Muscle of arm (tissue), 12 donors: Measurements from ENCODE around the gene HNRNPA3. TPM values are rescaled to one million over a fixed set of nuclear protein-coding genes. Genes with fewer than 3 reads are reported as not detected.
"Not testable (repeated sequence)": the region's sequence is repeated elsewhere in the genome, so short reads cannot be mapped to it uniquely, and the experiment has no call there.

Experiments used
- DNase-seq: peaks from one replicate; pipeline ENCODE4 v3.0.0-alpha.2; 2013
- polyA plus RNA-seq, 12 donors: library from polyadenylated mRNA; unstranded; fragments of 120-200 nt; gene quantifications; one replicate each; pipeline ENCODE4 v1.2.1, GENCODE V29; 2013; ENCODE audit not compliant: insufficient read length in 12 of 12

Gene HNRNPA3
- polyA plus RNA-seq, 12 donors = 122 to 417 (median 353) TPM

DNA sequence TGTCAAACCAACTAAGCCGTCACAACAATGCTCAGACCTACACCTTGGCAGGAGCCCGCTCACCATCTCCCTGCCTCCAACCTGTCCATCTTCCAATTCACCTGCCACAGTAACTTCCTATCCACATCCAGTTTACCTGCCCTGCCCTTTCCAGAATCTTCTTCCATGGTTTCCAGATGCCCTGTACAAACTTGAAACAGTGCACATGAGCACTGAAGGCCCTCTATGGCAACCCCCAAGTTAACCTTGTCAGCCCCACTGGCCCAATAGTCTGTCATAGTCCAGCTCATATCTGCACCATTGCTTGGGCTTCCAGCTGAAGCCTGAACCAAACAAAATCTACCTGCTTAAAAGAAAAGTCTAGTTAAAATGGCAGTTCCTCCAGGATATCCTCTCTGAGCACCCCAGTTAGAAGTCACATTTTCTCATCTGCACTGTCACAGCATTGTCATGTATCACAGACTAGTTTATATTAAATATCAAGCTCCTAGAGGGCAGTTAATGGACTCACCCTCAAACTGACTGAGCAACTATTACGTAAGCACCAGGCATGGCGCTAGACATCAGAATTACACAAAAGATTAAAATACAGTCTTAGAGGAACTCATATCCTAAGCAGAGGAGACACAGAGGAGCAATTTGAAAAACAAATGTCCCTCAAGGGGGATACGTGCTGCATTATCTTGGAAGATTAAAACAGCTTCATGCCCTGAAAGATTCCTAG is 40.4 kb downstream of the HNRNPA3 start:
- DNase-seq = no peak

DNA sequence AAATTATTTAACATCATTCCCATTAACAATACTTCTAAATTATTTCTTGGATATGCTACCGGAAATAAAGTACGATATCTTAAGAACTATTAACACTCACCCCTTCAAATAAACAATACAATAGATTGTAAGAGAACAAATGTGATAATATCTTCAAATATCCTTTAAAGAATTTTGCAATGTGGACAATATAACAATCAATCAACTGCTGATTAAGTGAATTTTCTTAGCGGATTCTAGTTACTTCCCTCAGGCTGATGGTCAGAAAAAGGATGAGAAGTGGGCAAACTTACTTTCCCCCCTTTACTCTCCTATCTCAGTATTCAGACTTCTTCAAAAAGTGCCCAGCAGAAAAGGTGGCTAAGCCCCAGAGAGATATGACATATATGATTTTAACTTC is 41.1 kb downstream of the HNRNPA3 start:
- no peak for DNase-seq

DNA sequence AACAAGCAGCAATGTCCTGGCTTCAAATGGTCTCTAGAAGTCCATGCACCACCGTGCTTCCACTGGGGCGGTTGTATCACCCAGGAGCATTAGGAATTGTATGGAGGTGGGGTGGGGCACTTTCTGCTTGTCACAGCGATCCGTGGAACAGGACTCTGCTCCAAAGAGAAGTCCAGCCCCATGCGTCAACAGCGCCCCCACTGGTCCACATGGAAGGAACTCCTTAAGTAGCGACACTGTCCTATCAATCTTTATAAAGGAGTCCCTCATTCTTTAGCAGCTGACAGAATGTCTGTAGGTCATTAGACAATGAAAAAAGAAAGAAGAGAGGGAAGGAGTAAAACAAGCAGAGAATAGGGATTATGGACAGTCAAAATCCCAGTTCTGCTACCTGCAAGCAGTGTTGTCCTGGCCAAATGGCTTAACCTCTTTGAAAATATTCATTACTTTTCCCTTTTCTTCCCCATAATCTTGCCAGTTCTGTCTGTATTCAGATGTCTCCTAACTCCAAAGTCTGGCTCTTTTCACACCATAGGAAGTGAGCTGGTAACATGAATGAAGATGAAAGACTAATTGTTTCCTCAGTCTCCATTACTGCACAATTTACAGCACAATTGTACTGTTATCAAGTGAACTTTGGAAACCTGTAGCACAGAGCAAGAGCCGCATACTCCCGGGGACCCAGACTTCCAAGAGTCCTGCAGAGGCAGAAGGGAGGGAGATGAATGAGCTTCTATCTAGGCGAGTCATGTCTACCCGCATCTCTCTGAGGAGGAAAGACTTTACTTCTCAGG is 42.0 kb downstream of the HNRNPA3 start:
- DNase-seq = no peak

DNA sequence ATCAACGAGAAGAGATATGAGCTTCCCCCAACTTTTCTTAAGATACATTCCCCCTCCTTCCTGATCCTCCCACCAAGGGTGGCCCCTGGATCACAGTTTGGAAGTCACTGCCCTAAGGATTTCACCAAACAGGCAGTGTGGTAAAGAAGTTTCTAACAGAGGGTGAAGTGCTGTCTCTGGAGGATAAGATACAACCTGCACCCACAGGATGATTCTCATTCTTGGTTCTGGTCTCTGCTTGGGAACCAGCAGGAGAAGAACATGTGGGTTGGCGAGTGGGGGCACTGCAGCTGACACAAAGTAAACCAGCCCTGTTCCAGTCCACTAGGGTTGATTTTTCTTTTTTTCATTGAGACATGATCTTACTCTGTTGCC is 42.6 kb downstream of the HNRNPA3 start:
- DNase-seq = no peak

DNA sequence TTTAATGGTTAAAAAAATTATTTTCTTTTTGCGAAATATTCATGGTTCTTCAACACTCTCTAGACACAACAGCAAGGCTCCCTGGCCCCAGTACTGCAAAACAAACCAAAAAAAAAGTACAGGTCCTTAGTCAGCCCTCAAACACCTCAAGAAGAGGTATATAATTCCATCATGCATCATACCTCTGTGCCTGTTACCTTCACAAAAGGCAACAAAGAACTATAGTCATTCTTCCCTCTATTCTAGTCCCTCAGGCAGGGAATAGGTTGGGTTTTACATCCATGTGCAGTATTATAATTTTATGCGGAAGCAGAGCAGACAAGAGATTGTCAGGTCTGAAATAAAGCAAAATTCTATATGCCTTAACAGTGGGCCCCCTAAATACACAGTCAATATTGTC is 43.4 kb downstream of the HNRNPA3 start:
- no peak for DNase-seq

DNA sequence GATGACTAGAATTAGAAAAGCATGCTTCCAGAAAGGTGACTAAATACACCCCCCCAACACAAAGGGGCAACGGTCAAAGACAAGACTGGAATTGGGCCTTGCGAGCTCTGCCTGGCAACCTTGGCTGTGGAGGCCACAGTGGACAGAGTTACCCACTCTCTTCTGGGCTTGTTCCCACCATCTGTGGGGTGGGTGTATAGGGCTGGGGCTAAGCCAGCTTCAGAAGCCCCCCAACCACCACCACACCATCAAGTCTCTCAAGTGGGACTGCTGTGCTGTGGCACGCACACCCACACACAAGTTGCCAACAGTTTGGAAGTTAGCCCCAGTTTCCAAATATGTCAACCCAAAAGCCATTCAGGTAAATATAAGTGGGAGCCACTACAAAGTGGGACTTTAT is 44.1 kb downstream of the HNRNPA3 start:
- DNase-seq = no peak

DNA sequence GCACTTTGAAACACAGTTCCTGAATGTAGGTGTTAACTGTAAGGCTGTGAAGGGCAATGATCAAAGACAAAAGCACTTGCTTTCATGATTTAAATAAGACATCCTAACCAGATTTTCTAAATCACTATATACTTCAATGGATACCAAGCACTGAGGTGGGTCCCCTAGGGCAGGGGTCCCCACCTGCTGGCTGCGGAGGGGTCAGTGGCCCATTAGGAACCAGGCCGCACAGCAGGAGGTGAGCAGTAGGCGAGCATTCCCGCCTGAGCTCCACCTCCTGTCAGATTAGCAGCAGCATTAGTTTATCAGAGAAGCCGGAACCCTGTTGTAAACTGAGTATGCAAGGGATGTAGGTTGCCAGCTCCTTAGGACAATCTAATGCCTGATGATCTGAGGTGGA is 44.9 kb downstream of the HNRNPA3 start:
- DNase-seq = no peak

DNA sequence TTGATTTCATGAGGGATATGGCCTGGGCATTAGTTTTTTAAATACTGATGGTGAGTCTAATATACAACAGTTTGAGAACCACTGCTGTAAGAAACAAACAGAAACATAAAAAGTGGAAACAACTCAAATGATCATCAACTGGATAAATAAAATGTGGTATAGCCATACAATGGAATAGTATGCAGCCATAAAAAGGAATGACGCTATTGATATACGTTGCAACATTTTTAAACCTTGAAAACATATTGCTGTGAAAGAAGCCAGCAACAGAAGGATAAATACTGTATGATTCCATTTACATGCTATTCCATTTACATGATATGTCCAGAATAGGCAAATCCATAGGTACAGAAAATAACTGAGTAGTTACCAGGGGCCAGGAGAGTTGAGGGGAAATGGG is 45.5 kb downstream of the HNRNPA3 start:
- no peak for DNase-seq

DNA sequence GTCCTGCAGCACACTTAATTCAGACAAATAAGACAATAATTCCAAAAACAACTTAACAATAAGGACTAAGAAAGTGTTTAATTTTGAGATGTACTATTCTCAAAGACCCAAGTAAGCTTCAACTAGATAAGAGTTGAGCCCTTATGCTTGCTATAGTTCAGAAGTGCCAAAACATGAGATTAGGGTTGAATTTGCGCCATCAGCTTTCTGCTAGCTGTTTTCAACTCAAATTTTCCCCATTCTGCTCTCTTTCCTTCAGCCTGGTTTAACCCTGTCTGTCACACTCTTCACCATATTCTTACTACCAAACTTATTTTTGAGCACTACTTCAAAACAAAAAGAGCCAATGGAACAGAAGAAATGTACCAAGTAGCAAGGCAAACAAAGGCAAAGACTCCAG is 47.8 kb downstream of the HNRNPA3 start:
- DNase-seq = no peak

DNA sequence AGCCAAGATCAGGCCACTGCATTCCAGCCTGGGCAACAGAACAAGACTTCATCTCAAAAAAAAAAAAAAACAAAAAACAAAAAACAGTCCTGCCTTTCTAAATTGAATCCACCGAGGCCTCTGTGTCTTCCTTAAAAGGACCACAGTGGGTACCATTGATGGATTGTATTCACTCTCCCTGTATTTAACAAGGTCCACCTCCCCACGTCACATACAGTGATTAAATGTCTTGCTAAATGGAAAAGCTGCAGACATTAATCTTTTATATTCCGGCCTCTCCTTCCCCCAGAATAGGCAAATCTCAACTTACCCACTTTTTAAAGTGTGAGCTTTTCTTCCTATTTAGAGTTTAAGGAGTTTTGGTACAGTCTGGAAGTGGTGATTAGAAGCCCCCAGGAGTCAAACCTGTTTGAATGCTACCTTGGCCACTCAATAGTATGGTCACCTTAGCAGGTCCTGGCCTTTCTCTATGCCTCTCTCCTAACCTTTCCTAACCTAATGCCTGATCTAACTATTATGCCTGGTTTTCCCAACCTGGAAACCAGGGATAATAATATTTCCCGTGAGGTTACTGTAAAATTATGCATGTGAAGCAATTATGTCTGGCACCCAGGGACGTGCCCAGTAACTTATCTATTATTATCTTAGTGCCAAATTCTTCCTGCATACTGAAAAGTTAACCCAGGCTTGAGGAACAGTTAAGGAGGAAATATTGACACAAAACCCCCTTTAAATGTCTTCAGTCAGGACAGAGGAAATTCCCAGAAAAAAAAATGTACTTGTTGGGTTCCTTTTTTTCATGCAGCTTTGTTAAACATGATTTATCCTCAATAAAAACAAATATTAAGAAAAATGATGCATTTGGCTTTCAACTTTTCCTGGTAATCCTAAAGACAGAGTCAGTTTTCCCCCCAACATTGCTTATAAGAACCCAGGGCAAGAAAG is 48.8 kb downstream of the HNRNPA3 start:
- no peak for DNase-seq

DNA sequence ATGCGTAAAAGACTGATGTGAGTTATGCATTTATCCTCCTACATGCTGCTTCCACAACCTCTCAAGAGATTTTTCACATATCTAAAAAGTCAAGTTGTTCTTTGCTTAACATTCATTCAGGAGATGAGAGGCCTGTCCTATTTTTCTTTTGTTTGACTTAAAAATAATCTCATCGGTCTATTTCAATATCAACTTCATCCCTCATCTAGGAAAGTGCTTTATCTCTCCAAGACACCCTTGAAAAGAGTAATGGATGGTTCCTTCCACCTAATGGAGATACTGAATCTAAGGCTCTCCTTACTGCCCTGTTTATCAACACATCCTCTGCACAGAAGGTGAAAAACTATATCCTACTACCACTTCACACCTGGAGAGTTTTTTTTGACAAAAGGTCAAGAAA is 49.5 kb downstream of the HNRNPA3 start:
- DNase-seq = no peak

DNA sequence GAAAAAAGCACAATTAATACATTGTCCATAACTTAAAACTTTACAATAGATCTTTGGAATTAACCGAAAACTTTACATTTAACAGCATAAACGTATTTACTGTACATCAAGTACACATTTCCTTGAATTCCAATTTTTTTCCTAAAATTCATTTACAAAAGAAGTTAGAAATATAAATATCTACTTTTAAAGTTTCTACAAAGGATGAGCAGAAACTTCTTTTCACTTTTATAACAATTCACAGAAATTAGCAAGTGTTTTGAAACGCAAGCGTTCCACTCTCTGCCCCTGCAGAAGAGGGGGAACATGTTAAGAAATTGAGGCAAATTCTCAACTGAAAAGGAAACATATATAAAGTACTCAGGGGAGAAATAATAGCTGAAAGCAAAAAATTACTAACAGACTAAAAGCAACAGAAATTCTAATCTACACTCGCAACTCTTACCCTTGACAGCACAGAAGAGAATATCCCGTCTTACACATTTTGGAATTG is 50.4 kb downstream of the HNRNPA3 start:
- DNase-seq = no peak

DNA sequence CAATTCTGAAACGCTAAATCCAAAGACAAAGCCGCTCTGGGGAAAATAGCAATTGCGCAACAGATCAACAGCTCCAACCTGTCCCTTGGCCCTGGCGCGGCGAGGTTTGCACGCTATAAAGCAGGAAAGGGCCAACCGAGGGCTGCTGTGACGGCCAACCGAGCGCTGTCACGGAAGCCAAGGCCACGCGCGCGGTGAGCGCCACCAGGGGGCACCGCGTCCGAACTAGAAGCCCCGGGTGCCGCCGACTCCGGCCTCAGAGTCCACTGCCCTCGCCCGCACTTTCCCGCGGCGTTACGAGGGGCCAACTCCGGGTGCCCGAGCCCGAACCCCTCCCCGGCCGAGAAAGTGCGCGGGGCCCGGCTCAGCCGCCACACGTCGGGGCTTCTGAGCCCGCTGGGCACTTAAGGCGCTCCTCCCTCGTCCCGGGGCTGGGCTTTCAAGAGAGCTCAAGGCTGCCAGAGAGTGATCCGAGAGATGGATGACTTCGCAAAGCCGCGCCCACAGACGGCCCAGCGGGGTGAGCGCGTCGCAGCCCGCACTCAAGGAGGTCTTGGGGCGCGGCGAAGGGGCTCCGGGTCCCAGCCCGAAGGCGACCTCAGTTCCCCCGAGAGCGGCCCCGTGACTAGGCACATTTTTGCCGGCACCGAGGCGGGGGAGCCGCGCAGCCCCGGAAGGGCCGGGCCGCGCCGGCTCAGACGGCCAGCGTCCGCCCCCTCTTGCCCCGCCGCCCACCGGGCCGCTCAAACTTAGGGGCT is 51.0 kb downstream of the HNRNPA3 start:
- DNase-seq = peak; percentile 99

DNA sequence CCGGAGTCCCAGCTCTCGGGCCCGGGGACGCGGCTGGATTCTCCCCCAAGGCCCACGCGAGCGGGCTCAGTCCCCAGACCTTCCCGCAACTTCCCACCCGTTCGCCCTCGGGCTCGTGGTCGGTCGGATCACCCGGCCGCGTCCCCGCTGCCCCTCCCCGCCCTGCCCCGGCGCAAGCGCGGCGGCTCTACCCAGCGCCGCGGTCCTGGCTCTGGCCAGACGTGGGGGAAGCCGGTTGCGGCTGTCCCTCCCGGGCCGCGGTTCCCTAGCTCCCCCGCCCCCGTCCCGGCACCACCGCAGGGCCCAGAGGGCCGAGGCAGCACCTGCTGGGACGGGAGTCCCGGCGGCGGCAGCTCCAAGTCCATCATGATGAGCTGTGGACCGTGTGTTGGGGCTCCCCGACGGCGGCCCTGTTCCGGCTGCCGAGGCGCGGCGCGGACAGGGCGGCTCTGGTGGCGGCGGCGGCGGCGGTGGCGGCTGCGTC is 51.7 kb downstream of the HNRNPA3 start:
- DNase-seq = no peak

DNA sequence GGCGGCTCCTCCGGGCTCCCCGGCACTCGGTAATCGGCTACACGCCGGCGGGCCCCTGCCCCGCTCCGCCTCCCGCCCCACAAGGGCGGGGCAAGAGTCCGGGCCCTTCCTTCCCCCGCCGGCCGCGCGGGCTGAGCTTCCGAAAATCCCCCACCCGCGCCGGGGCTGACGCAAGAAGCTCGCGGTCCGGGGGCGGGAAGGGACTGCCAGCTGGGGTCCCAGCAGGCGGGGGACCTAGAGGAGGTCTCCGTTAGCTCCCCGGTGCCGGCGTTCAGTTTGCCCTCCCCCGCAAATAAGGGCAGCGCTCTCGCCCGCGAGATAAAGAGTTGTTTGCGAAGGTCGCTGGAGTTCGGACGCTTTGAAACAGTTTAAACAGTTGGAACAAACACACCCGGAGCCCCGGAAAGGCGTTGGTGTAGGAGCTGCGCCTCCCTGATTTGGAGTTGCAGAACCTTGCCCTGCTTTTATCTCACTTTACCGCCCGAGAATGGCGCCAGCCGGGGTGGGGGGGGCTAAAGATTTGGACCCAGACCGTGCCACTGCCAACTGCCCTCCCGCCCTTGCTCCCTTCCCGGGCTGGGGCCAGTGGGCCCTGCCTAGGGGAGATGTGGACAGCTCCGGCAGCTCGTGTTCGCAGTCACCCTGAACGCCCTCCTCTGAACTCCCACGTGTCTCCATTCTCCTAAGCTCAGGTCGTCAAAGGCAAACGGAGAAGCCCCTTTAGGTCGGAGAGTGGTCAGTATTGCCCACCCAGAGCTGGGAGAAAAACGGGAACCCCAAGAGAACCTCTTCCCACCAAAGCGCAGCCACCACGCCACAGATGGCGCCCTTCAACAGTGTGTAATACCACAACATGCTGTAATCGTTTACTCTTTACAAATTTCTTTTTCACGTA is 52.3 kb downstream of the HNRNPA3 start, which contains the start of gene NFE2L2:
Gene NFE2L2 (minus strand): TSS at position 35 of the 895 bp plus-strand sequence. CDS start 151 bp downstream, outside the sequence.
- DNase-seq = peak; percentile 94

DNA sequence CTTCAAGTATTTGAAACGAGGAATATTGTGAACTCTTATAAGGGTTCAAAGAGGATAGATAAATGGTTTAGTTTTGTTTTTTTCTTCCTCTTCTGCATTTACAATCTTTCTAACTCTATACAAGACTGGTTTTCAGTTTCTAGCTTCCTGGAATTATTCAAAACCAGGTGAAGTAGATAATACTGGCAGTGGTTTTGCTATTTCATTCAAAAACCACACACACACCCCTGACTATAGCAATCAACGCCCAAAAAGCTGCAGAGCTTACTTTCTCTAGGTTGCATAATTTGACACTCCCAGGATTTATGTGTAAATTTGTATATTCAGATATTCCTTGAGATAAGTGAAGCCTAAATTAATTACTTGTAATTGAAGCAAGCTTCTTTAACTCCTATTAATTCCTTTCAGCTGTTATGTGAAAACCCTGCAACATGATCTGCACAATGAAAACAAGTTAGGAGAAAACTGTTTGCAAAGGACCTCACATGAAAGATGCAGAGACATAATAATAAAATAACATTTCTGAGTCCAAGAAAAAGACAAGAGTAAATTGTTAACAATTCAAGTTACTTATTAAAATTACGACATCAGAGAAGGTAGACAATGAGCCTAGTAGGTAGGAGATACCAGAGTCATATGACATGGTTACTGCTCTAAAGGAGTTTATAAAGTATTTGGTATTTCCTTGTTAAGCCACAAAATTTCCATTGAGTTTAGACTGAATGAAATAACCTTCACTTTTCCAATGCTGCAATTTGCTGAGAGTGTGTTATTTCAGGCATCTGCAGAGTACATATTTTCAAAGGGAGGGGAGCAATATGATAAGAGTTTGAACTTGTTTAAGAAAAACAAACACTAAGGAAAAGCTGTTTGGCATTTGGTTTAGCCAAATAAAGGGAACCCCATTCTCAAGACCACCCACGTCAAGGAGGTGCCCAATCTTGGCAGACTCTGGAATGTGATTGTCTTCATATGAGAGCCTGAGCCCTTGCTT is 53.5 kb downstream of the HNRNPA3 start:
- DNase-seq = no peak

DNA sequence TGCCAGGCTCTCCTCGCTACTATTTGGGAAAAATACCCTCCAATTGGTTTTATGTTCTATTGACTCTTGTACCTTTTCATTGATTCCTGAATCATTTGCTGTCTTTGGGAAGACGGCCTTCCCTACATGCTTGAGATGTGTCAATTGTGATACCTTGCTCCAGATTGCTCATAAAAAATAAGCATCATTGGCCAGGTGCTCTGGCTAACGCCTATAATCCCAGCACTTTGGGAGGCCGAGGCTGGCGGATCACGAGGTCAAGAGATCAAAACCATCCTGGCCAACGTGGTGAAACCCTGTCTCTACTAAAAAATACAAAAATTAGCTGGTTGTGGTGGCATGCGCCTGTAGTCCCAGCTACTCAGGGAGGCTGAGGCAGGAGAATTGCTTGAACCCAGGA is 54.4 kb downstream of the HNRNPA3 start:
- not testable (repeated sequence) for DNase-seq

DNA sequence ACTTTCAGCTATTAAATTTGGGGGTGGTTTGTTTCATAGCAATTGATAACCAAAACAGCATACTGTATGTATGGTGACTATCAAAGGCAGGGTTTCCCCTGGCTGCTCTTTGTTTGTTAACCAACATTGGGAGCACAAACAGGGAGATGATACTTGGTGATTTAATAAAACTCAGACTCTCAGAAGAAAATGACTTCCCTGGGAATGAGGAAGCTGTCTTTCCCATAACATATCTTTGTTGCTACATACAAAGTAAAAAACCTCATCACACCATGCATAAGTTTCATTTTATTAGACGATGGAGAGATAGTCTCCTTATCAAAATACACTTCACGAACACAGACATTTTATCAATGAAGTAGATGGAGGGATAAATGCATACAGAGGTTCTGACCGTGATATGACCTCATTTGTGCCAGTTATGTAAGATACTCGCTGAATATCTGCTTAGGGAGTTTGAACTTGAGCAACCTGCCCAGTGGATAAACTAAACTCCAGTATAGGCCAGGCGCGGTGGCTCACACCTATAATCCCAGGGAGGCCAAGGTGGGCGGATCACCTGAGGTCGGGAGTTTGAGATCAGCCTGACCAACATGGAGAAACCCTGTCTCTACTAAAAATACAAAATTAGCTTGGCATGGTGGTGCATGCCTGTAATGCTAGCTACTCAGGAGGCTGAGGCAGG is 55.7 kb downstream of the HNRNPA3 start:
- DNase-seq = no peak
